Measurements from ENCODE around the gene PFDN5. TPM values are rescaled to one million over a fixed set of nuclear protein-coding genes. Genes with fewer than 3 reads are reported as not detected.
A peak's percentile ranks its signal among the peaks of the same experiment; 100 is the strongest.

Gene PFDN5
- total and polyA plus RNA-seq, 9 of the 15 experiments (the other 6 are each of a cell fraction or from before 2014, with no cell fraction given), result 361 to 1,636 (median 742) TPM

DNA sequence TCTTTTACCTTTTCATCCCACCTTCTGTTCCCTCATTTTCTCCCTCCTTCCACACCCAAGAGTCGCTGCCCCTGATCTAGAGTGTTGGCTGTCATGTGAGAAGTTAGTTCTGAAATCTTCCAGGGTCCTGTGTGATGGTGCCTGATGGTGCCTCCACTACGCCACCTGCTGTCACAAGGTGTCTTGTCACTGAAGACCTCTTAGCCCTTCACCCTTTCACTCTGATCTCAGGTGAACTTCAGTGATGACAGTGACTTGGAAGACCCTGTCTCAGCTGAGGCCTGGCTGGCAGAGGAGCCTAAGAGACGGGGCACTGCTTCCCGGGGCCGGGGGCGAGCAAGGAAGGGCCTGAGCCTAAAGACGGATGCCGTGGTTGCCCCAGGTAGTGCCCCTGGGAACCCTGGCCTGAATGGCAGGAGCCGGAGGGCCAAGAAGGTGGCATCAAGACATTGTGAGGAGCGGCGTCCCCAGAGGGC lies 7.6 kb upstream of the PFDN5 start (continued):
- TF ChIP-seq, protein P1, sequence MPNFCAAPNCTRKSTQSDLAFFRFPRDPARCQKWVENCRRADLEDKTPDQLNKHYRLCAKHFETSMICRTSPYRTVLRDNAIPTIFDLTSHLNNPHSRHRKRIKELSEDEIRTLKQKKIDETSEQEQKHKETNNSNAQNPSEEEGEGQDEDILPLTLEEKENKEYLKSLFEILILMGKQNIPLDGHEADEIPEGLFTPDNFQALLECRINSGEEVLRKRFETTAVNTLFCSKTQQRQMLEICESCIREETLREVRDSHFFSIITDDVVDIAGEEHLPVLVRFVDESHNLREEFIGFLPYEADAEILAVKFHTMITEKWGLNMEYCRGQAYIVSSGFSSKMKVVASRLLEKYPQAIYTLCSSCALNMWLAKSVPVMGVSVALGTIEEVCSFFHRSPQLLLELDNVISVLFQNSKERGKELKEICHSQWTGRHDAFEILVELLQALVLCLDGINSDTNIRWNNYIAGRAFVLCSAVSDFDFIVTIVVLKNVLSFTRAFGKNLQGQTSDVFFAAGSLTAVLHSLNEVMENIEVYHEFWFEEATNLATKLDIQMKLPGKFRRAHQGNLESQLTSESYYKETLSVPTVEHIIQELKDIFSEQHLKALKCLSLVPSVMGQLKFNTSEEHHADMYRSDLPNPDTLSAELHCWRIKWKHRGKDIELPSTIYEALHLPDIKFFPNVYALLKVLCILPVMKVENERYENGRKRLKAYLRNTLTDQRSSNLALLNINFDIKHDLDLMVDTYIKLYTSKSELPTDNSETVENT (CRISPR knock-in tag; IDR thresholded peaks at IDR 0.05), result no peak
- TF ChIP-seq STAG1 (CRISPR knock-in tag; IDR thresholded peaks at IDR 0.05; ENCODE audit: borderline replicate concordance), result peak; percentile 79; the same call in 1 of the 2 replicates
- TF ChIP-seq CBX3 (IDR thresholded peaks at IDR 0.05; ENCODE audit: borderline replicate concordance in 1 of 2, low read length in 2 of 2), result no peak
- 0 out of 2 replicates have a peak, but pooled peaks have one; percentile 29 for TF ChIP-seq OTX1 (CRISPR knock-in tag; IDR thresholded peaks at IDR 0.05)
- 0 out of 2 replicates have a peak, but pooled peaks have one; percentile 53 for TF ChIP-seq HDGF (IDR thresholded peaks at IDR 0.05)
- TF ChIP-seq, protein P2, sequence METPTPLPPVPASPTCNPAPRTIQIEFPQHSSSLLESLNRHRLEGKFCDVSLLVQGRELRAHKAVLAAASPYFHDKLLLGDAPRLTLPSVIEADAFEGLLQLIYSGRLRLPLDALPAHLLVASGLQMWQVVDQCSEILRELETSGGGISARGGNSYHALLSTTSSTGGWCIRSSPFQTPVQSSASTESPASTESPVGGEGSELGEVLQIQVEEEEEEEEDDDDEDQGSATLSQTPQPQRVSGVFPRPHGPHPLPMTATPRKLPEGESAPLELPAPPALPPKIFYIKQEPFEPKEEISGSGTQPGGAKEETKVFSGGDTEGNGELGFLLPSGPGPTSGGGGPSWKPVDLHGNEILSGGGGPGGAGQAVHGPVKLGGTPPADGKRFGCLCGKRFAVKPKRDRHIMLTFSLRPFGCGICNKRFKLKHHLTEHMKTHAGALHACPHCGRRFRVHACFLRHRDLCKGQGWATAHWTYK (CRISPR knock-in tag; IDR thresholded peaks at IDR 0.05), result no peak
- TF ChIP-seq RCOR1 (IDR thresholded peaks at IDR 0.05; ENCODE audit: borderline replicate concordance in 1 of 2, low read depth in 2 of 2, low read length in 2 of 2), result peak in 1 of 2 experiments; percentile 32; a peak in 1 of 4 replicates
- TF ChIP-seq ILK (tag; IDR thresholded peaks at IDR 0.05; ENCODE audit: borderline replicate concordance, low read depth), result no peak
- no peak for TF ChIP-seq ZNF445 (CRISPR knock-in tag; IDR thresholded peaks at IDR 0.05; ENCODE audit: low read depth)
- TF ChIP-seq ATF7 (IDR thresholded peaks at IDR 0.05), result no peak
- no peak for TF ChIP-seq GATA2 (CRISPR knock-in tag; IDR thresholded peaks at IDR 0.05)
- no peak for TF ChIP-seq ZC3H4 (CRISPR knock-in tag; IDR thresholded peaks at IDR 0.05; ENCODE audit: borderline replicate concordance)
- no peak for TF ChIP-seq ZNF699 (CRISPR knock-in tag; IDR thresholded peaks at IDR 0.05; ENCODE audit: insufficient replicate concordance)
- no peak for TF ChIP-seq XRCC4 (IDR thresholded peaks at IDR 0.05; ENCODE audit: extremely low read depth, insufficient read depth, insufficient read length)
- TF ChIP-seq, protein P3, sequence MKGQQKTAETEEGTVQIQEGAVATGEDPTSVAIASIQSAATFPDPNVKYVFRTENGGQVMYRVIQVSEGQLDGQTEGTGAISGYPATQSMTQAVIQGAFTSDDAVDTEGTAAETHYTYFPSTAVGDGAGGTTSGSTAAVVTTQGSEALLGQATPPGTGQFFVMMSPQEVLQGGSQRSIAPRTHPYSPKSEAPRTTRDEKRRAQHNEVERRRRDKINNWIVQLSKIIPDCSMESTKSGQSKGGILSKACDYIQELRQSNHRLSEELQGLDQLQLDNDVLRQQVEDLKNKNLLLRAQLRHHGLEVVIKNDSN (CRISPR knock-in tag; IDR thresholded peaks at IDR 0.05), result no peak

All from K562 (cell line).